Right atrium auricular region (tissue), 2 donors: Measurements from ENCODE around the gene LPP. TPM values are rescaled to one million over a fixed set of nuclear protein-coding genes. Genes with fewer than 3 reads are reported as not detected.

Source experiments
- DNase-seq: peaks from one replicate; pipeline ENCODE4 v3.0.0-alpha.2; 2019; ENCODE audit warnings: low spot score
- H3K27ac ChIP-seq, 2 donors: fragments of 200-600 bp; sonication (generic); 1 replicate in 1 of 2; 2 replicates in 1 of 2; pipeline ENCODE4 v1.5.1; 2016 to 2019
- H3K27me3 ChIP-seq, 2 donors: fragments of 200-600 bp; sonication (generic); one replicate each; pipeline versions ENCODE4 v1.5.1 to v1.6.0; 2017 to 2019
- H3K36me3 ChIP-seq: fragments of 200-600 bp; sonication (generic); one replicate; pipeline ENCODE4 v1.5.1; 2016
- H3K4me1 ChIP-seq, 2 donors: fragments of 200-600 bp; sonication (generic); one replicate each; pipeline versions ENCODE4 v1.5.1 to v1.6.0; 2017 to 2019
- H3K4me3 ChIP-seq, 2 donors: fragments of 200-600 bp; sonication (generic); 1 replicate in 1 of 2; 2 replicates in 1 of 2; pipeline ENCODE4 v1.5.1; 2017 to 2019; ENCODE audit warnings: mild to moderate bottlenecking in 1 of 2, moderate library complexity in 1 of 2
- H3K9me3 ChIP-seq, 2 donors: fragments of 200-600 bp; sonication (generic); one replicate each; pipeline ENCODE4 v1.5.1; 2019
- total RNA-seq, 2 donors: library from RNA; depleted of rRNA; stranded (reverse); fragments of >200 nt; gene quantifications; one replicate each; pipeline ENCODE4 v1.1.0, GENCODE V29; 2016
- TF ChIP-seq, protein P1 (sequence below), 2 donors: fragments of 200-600 bp; sonication (generic); IDR thresholded peaks; one replicate each; pipeline ENCODE4 v1.5.1; 2019; ENCODE audit warnings: antibody characterized with exemption in 2 of 2

Gene LPP
- total RNA-seq, 2 donors from 2014 or later = 117 to 186 TPM

DNA sequence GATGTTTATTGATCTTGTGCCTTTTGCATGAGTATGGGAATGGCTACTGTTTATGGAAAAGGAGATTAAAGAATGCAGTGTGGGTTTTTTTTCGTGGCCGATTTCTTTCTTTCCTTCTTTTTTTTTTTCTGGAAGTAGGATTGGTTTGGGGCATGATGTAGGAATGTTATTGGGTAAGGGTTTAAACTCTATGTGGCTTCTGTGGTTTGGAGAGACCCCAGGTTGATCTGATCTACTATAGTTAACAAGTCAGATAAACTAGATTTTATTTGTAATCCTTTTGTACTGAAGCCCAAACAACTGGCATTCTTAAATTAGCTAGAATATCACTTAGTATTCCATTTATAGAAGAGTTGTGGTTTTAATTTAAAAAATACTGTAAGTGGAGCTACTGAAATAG is 304.8 kb downstream of the LPP start:
- no peak for DNase-seq
- peaks cover 0 to 14% of the 10 kb centered on the region in 2 donors for H3K4me1 ChIP-seq
- TF ChIP-seq, protein P1, sequence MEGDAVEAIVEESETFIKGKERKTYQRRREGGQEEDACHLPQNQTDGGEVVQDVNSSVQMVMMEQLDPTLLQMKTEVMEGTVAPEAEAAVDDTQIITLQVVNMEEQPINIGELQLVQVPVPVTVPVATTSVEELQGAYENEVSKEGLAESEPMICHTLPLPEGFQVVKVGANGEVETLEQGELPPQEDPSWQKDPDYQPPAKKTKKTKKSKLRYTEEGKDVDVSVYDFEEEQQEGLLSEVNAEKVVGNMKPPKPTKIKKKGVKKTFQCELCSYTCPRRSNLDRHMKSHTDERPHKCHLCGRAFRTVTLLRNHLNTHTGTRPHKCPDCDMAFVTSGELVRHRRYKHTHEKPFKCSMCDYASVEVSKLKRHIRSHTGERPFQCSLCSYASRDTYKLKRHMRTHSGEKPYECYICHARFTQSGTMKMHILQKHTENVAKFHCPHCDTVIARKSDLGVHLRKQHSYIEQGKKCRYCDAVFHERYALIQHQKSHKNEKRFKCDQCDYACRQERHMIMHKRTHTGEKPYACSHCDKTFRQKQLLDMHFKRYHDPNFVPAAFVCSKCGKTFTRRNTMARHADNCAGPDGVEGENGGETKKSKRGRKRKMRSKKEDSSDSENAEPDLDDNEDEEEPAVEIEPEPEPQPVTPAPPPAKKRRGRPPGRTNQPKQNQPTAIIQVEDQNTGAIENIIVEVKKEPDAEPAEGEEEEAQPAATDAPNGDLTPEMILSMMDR (IDR thresholded peaks at IDR 0.05) = no peak
- no peaks in the 10 kb centered on the region for H3K36me3 ChIP-seq
- no peaks in the 10 kb centered on the region for H3K9me3 ChIP-seq
- H3K27ac ChIP-seq = no peak overlapping the region
- no peak overlapping the region for H3K4me3 ChIP-seq
- H3K27me3 ChIP-seq = no peaks in the 10 kb centered on the region

DNA sequence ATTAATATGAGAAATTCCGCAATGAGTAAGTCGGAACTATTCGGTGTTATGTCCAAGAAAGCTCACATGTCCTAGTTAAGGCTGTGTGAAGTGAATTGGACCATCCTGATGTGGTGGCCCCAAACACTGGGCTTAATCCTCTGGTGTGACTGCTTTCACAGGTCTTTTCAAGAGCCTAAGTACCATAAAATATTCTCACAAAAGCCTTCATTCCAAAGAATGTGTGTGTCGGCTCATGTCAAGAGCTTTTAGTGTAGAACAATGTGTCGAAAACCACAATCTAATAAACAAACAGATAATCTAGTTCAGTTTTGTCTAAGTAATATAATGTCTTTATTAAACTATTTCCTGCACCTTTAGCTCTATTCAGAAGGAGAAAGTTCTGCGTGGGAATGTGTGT is 311.4 kb downstream of the LPP start:
- TF ChIP-seq, protein P1 (IDR thresholded peaks at IDR 0.05) = no peak
- Histone ChIP-seq H3K27me3 (no peaks in the 10 kb centered on the region), H3K4me3 (no peak overlapping the region), H3K36me3 (no peaks in the 10 kb centered on the region), H3K4me1 (peaks cover 0 to 21% of the 10 kb centered on the region in 2 donors), H3K9me3 (no peaks in the 10 kb centered on the region), H3K27ac (no peak overlapping the region)
- no peak for DNase-seq

DNA sequence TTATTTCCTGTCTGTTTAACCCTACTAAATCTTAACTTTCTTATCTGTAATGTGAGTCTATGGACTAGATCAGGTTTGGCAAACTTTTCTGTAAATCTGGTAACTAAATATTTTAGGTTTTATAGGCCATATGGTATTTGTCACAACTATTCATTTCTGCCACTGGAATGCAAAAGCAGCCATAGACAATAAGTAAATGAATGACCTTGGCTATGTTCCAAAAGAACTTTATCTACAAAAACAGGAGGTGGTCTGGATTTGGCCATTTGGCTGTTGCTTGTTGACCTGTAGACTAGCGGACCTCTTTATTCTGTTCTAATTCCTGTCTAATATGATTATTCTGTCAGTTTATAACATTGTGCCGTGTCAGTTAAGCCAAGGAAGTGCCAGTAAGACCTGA is 314.2 kb downstream of the LPP start:
- Histone ChIP-seq H3K9me3 (no peaks in the 10 kb centered on the region), H3K27me3 (no peaks in the 10 kb centered on the region), H3K4me1 (peaks cover 0 to 46% of the 10 kb centered on the region in 2 donors), H3K27ac (peak overlapping the region; percentile 49 to 65), H3K36me3 (no peaks in the 10 kb centered on the region), H3K4me3 (no peak overlapping the region)
- TF ChIP-seq, protein P1 (IDR thresholded peaks at IDR 0.05) = no peak
- no peak for DNase-seq

DNA sequence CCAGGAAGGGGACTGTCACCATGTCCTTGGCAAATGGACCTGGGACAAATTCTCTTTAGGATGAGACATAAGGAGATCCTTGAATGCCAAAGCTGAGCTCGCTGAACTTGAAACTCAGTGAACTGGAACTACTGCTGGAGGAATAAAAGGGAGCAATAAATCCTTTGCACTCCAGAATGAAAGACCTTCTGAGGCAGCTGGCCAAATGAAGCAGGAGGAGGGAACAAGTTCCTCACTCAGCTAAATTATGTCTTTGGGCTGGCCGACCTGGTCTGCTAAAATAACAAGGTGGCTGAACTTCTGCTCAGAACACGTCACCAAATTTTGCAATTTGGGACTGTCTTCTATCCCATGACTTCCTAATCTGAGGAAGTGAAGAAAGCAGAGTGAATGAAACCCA is 314.7 kb downstream of the LPP start:
- H3K36me3 ChIP-seq = no peaks in the 10 kb centered on the region
- peak overlapping the region; percentile 49 to 65 for H3K27ac ChIP-seq
- H3K9me3 ChIP-seq = no peaks in the 10 kb centered on the region
- DNase-seq = peak; percentile 89
- no peaks in the 10 kb centered on the region for H3K27me3 ChIP-seq
- H3K4me3 ChIP-seq = no peak overlapping the region
- TF ChIP-seq, protein P1 (IDR thresholded peaks at IDR 0.05) = no peak
- H3K4me1 ChIP-seq = peaks cover 0 to 46% of the 10 kb centered on the region in 2 donors

DNA sequence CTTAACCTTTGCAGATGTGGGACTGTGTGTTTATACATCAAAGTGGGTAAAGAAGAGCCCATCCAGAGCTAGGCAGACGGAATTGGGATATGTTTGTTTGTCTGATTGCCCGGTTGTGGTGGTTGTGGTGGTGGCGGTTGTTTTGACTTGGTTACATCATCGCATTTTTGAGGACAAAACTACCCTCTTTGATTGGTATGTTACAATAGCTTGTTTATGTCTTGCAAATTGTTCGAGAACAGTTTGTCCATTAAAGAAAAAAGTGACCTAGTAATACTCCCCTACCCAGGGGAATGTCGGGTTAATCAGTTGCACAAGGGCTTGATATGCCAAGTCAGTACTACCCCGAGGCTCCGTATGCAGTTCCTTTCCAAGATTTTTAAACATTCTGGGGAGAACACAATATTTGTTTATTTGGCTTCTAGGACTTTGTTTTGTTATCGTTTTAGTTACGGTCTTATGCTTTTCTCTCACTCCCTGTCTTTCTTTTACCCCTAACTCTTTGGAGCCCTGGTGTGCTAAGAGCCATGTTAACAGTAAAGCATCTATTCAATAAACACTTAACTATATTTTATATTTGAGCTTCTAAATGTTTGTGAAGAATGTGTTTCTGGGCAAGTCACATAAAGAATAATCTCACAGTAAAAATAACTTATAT is 315.4 kb downstream of the LPP start:
- TF ChIP-seq, protein P1 (IDR thresholded peaks at IDR 0.05) = no peak
- no peaks in the 10 kb centered on the region for H3K36me3 ChIP-seq
- no peak for DNase-seq
- peak overlapping the region in 1 of 2 donors; percentile 65 for H3K27ac ChIP-seq
- H3K9me3 ChIP-seq = no peaks in the 10 kb centered on the region
- no peaks in the 10 kb centered on the region for H3K27me3 ChIP-seq
- H3K4me1 ChIP-seq = peaks cover 0 to 46% of the 10 kb centered on the region in 2 donors
- H3K4me3 ChIP-seq = no peak overlapping the region
